NCI-H345 (cell line): ENCODE data around the gene LRSAM1.

Experiments used
- DNase-seq: peaks from one replicate; lab custom pipeline; 2025; lab: John Stamatoyannopoulos, UW

The LRSAM1 gene

DNA sequence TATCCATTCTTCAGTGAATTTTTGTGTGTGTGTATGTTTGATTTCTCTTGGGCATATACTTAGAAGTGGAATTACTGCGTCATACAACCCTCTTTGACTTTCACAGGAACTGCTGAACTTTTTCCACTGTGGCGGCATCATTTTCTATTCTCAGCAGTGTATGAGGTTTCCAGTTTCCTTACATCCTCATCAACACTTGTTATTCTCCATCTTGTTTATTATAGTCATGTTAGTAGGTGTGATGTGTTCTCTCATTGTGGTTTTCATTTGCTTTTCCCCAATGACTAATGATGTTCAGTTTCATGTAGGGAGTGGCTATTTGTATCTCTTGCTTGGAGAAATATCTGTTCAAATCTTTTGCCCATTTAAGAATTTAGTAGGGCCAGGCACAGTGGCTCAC is 24.6 kb upstream of the LRSAM1 start:
- DNase-seq, result no peak

GRCh38 chr9:127428348-127428747 is 23.0 kb upstream of the LRSAM1 start:
- DNase-seq, result no peak

GRCh38 chr9:127430415-127430814 is 20.9 kb upstream of the LRSAM1 start:
- no peak for DNase-seq

DNA sequence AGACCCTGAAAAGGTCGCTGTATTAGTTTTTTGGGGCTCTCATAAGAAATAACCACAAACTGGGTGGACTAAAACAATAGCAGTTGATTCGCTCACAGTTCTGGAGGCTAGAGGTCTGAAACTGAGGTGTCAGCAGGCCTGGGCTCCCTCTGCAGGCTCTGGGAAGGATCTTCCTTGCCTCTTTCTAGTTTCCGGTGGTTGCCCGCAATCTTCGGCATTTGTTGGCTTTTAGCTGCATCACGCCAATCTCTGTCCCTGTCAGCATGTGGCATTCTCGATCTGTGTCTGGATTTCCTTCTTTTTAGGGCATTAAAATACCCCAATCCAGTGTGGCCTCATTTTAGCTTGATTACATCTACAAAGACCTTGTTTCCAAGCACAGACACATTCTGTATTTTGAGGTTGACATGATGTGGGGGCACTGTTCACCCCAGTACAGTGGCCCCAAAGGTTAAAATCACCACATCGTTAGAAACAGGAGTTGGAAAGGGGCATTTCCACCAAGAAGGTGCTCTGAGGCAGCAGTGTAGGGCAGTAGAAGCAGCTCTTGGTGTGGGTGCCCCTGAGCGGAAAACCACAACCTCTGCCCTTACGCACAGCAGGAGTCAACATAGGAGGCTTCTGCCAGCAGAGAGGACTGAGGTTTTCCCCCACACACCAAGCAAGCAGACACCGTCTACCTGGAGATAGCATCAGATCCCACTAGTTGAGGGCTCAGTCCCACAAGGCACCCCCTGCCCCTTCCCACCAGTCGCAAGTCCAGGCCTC is 13.6 kb upstream of the LRSAM1 start:
- DNase-seq, result no peak

DNA sequence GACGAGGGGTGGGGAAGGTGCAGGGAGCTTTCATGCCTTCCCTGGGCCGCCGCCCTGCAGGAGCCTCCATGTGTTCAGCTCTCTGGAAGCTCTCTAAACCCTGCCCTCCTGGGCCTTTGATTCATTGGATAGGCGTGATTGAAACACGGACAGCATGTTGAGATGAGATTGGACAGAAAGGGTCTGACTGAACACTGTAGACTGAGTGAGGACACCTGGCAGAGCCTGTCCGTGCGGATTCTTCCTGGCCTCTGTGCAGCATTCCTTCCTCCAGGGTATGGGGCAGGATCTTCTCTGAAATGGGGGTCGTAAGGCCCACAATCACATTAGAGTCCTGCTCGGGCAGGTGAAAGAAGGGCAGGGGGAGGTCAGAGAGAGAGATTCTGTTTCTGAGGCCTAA is 12.9 kb upstream of the LRSAM1 start:
- no peak for DNase-seq

GRCh38 chr9:127444283-127444920 is 6.9 kb upstream of the LRSAM1 start:
- DNase-seq, result no peak

- DNase-seq, result no peak
Measured at GRCh38 chr9:127444921-127445850, 6.1 kb upstream of the LRSAM1 start.

GRCh38 chr9:127445851-127446712 is 5.2 kb upstream of the LRSAM1 start:
- DNase-seq, result no peak

DNA sequence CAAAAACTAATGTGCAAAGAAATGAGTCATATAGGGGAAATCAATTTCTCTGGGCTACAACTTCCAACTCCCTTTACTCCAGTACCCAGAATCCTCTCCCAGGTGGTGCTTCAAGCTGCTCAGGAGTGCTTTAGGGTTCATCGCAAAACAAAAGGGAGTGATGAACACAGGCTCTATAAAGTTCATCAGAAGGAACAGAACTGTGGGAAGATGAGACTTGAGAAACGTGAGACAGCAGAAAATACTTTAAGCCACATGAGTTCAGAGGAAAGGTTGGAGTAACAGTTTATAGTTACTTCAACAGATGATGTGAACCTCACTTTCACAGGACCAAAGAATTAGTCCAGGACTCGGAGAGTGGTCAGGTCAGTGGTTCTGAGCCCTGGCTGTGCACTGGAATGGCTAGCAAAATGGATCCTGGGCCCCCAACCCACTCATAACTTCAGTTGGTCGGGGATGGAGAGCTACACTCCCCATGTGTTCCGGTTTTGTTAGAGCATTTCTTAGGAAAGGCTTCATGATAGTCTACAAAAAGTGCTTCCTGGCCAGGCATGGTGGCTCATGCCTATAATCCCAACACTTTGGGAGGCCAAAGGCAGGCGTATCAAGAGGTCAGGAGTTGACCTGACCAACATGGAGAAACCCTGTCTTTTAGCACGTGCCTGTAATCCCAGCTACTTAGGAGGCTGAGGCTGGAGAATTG is 4.4 kb upstream of the LRSAM1 start:
- DNase-seq, result no peak

- DNase-seq, result no peak
Measured at GRCh38 chr9:127447416-127448111, 3.7 kb upstream of the LRSAM1 start.

DNA sequence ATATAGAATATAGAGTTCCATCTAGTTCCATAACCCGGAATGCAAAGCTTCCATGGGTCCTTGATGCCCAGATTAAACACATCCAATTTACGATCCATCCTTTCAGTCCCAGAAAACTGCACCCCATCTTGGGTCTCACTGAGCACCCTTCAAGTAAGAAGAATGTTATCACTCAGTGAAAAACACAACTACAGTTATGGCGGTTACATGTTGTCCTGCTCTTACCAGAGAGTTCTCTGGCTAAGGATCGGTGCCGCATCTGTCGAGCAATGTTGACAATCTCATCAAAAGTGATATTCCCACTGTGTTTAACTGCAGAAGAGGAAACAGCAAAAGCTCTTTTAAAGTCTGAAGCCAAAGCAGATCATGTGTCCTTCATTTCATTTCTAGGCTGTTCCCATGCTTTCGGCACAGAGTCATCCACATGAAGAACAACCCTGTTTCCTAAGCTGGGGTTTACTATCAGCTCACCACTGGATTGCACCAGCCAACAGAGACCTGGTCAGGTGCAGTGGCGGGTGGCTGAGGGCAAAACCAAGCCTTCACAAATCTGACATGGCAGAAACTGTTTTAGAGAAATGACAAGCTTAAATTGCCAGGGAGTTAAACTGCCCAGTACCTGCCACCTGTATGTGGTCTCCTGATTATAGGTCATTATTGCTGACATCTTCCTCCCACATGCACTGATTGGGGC is 3.1 kb upstream of the LRSAM1 start:
- no peak for DNase-seq

DNA sequence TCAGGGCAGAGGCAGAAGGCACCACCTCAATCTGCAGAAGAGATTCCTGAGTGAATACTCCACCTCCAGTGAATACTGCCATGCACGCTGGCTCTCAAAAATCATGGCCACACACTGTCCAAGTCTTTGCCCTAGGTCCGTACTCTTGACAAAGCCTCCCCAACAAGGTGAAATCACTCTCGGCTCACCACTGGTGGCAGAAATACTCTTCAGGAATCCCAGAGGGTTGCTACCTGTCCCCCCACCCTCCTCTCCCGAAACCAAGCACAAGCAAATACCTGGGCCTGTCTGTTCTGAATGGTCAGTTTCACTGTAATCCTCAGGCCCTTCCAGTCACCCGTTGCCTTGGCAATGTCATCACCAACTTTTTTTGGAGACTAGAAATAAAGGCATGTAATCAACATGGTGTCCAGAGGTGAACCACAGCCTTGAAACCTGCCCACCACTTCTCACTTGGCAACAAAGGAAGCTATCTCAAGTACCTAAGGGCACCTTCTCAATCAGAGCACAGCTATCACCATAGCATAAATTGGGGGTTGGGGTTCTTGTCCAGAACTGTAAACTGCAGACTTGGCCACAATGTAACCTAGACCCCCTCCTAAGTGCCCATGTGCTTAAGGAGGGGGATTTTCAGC is 1.9 kb upstream of the LRSAM1 start:
- DNase-seq, result no peak

DNA sequence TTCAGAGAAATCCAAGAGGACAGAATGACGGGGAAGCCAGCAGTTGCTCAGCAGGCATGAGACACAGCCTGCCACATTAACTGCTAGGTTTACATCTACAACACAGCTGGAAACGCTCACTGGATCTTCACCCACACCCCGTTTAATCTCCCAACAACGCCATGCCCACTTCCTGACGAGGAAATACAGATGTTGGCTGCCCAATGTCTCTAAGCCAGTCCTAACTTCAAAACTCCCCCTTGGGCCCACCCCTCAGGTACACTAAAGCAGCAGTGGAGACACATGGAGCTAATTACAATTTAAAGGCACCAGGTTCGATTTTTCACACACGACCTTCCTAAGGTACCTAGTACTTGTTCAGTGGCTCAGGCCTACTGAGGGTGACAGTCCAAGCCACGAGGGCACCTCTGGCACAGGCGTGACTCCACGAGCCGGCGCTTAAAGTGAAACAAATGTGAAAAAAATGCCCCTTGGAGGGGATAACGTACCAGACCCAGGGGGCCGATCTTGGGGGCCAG is 1.0 kb upstream of the LRSAM1 start:
- no peak for DNase-seq

DNA sequence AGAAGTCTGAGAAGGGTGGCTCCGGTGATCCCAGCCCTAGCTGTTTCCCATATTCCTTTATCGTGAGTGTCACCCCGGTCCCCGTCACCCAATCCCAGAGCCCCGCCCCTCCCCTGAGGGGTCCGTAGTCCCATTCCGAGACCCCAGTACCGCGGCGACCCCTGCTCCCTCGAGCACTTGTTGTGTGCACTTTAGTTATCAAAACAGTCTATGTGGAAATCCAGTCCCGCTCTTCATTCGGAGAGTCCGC is 223 bp downstream of the LRSAM1 start:
- no peak for DNase-seq

- peak; percentile 40 for DNase-seq
Measured at GRCh38 chr9:127451858-127452656, 747 bp downstream of the LRSAM1 start.

- peak; percentile 19 for DNase-seq
Measured at GRCh38 chr9:127452691-127453090, 1.4 kb downstream of the LRSAM1 start.

GRCh38 chr9:127455324-127455992 is 4.1 kb downstream of the LRSAM1 start:
- DNase-seq, result no peak
